Hepatocyte (in vitro differentiated cells): ENCODE data around the gene KLK5. TPM values are rescaled to one million over a fixed set of nuclear protein-coding genes. Genes with fewer than 3 reads are reported as not detected.
A peak's percentile ranks its signal among the peaks of the same experiment; 100 is the strongest.

Source experiments
- DNase-seq: peaks from one replicate; pipeline ENCODE4 v3.0.0-alpha.2; 2016; ENCODE audit warnings: low spot score
- H2AFZ ChIP-seq: fragments of 200-600 bp; sonication (generic); 2 replicates; pipeline ENCODE4 v1.6.0; 2016; ENCODE audit warnings: antibody characterized with exemption, mild to moderate bottlenecking
- H3K27ac ChIP-seq: fragments of 200-600 bp; sonication (generic); 2 replicates; pipeline ENCODE4 v1.5.1; 2016; ENCODE audit warnings: mild to moderate bottlenecking
- H3K27me3 ChIP-seq: fragments of 200-600 bp; sonication (generic); 2 replicates; pipeline ENCODE4 v1.6.1; 2016
- H3K36me3 ChIP-seq: fragments of 200-600 bp; sonication (generic); replicated peaks from 2 replicates; pipeline ENCODE4 v1.5.1; 2016; ENCODE audit warnings: low read depth; ENCODE audit not compliant: insufficient read depth
- H3K4me1 ChIP-seq: fragments of 200-600 bp; sonication (generic); 2 replicates; pipeline ENCODE4 v1.5.1; 2016; ENCODE audit warnings: mild to moderate bottlenecking, moderate library complexity; ENCODE audit not compliant: insufficient read depth
- H3K4me2 ChIP-seq: fragments of 200-600 bp; sonication (generic); 2 replicates; pipeline ENCODE4 v1.6.0; 2016
- H3K4me3 ChIP-seq: fragments of 200-600 bp; sonication (generic); 2 replicates; pipeline ENCODE4 v1.5.1; 2016; ENCODE audit warnings: mild to moderate bottlenecking
- H3K79me2 ChIP-seq: fragments of 200-600 bp; sonication (generic); 2 replicates; pipeline ENCODE4 v1.6.0; 2017; ENCODE audit warnings: mild to moderate bottlenecking
- H3K9me2 ChIP-seq: fragments of 200-600 bp; sonication (generic); replicated peaks from 2 replicates; pipeline ENCODE4 v1.6.0; 2017; ENCODE audit warnings: mild to moderate bottlenecking; ENCODE audit not compliant: insufficient read depth
- H3K9me3 ChIP-seq: fragments of 200-600 bp; sonication (generic); 2 replicates; pipeline ENCODE4 v1.5.1; 2016; ENCODE audit warnings: low read depth, mild to moderate bottlenecking
- H4K20me1 ChIP-seq: fragments of 200-600 bp; sonication (generic); 2 replicates; pipeline ENCODE4 v1.6.0; 2016; ENCODE audit warnings: mild to moderate bottlenecking; ENCODE audit not compliant: insufficient read depth, poor library complexity, severe bottlenecking
- EZH2 ChIP-seq: fragments of 200-600 bp; sonication (generic); IDR thresholded peaks from 2 replicates; pipeline ENCODE4 v1.6.1; 2016; ENCODE audit warnings: antibody characterized with exemption, mild to moderate bottlenecking, borderline replicate concordance
- EZH2phosphoT487 ChIP-seq: fragments of 200-600 bp; sonication (generic); IDR thresholded peaks from one replicate; pipeline ENCODE4 v1.6.1; 2018; ENCODE audit warnings: antibody characterized with exemption, mild to moderate bottlenecking, low read depth, moderate library complexity; ENCODE audit not compliant: unreplicated experiment, severe bottlenecking
- WGBS: methylation state at CpG from one replicate; pipeline ENCODE4 v1.1.6; 2016; ENCODE audit warnings: low lambda C conversion rate; ENCODE audit errors: missing lambda C conversion rate; 5-methylcytosine and 5-hydroxymethylcytosine counted together
- polyA plus RNA-seq: library from polyadenylated mRNA; unstranded; fragments of >200 nt; fragmentation: Nextera tagmentation; extraction: Ambion mirVana; gene quantifications from 2 replicates; pipeline ENCODE4 v1.2.1, GENCODE V29; 2016
- total RNA-seq: library from RNA; depleted of rRNA; stranded (reverse); fragments of >200 nt; gene quantifications from 2 replicates; pipeline ENCODE4 v1.2.3, GENCODE V29; 2014
- TF ChIP-seq, protein P1 (sequence below): fragments of 200-600 bp; sonication (generic); IDR thresholded peaks from 2 replicates; pipeline ENCODE4 v1.5.1; 2016; ENCODE audit warnings: antibody characterized with exemption, mild to moderate bottlenecking; ENCODE audit not compliant: poor library complexity

Gene KLK5
- total and polyA plus RNA-seq, 2 experiments from 2014 or later: 0.24 TPM; not detected in 1

DNA sequence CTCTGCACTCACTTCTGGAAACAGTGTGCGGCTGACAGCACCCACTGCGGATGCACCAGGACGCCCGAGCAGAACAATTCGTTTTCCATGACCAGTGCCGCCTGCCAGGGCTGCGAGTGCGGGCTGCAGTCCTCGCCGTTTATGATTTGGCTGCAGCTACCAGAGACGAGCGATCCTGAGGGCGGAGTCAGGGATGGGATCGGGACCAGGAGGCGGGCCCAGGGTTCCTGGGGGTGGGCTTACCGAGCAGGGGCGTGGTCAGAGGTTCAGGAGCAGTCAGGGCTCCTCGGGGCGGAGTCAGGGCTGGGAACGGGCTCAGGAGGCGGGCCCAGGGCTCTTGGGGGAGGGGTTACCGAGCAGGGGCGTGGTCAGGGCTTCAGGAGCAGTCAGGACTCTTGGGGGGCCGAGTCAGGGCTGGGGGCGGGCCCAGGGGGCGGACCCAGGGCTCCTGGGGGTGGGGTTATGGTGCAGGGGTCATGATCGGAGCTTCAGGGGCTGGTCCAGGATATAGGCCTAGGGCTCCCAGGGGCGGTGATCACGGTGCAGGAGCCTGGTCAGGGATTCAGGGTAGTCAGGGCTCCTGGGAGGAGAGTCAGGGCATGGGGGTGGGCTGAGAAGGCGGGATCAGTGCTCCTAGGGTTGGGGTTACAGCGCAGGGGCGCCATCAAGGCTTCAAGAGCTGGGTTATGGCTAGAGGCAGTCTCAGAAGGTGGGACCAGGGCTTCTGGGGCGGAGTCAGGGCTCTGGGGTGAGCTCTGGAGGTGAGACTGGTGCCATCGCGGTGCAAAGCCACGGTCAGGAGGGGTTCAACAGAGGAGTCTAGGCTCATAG, 43.4 kb downstream of the KLK5 start:
- Histone ChIP-seq H3K27me3 (peaks cover 72% of the 10 kb centered on the region), H3K4me2 (peak overlapping the region; percentile 62), H3K36me3 (no peaks in the 10 kb centered on the region), H3K9me3 (no peaks in the 10 kb centered on the region), H3K4me3 (no peak overlapping the region), H3K79me2 (no peaks in the 10 kb centered on the region), H3K4me1 (no peaks in the 10 kb centered on the region), H3K9me2 (no peaks in the 10 kb centered on the region), H2AFZ (no peak overlapping the region), H3K27ac (no peak overlapping the region), H4K20me1 (no peaks in the 10 kb centered on the region)
- peak; percentile 69 for DNase-seq
- 5% methylated on average over 24 of the region's 36 CpGs for WGBS
- TF ChIP-seq, protein P1, sequence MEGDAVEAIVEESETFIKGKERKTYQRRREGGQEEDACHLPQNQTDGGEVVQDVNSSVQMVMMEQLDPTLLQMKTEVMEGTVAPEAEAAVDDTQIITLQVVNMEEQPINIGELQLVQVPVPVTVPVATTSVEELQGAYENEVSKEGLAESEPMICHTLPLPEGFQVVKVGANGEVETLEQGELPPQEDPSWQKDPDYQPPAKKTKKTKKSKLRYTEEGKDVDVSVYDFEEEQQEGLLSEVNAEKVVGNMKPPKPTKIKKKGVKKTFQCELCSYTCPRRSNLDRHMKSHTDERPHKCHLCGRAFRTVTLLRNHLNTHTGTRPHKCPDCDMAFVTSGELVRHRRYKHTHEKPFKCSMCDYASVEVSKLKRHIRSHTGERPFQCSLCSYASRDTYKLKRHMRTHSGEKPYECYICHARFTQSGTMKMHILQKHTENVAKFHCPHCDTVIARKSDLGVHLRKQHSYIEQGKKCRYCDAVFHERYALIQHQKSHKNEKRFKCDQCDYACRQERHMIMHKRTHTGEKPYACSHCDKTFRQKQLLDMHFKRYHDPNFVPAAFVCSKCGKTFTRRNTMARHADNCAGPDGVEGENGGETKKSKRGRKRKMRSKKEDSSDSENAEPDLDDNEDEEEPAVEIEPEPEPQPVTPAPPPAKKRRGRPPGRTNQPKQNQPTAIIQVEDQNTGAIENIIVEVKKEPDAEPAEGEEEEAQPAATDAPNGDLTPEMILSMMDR: no peak
- TF ChIP-seq EZH2phosphoT487: no peak
- no peak for TF ChIP-seq EZH2

DNA sequence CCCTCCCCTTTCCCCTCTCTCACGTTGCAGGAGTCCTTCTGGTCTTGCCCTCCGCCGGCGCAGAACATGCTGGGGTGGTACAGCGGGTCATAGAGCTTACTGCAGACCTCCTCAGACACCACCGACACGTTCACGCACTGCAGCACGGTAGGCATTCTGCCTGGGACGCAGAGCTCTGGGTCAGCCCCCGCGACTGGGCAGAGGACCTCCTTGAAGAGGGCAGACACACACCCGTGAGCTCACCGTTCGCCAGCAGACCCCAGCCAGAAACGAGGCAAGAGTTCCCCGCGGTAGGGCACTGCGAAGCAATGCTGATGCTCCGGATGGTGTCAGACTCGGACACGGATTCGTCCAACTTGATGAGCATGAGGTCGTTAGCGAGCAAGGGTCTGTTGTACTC, 44.5 kb downstream of the KLK5 start:
- no peak overlapping the region for H3K27ac ChIP-seq
- TF ChIP-seq EZH2phosphoT487 (no peak), EZH2 (no peak)
- TF ChIP-seq, protein P1: no peak
- 86% methylated on average over 22 of the region's 25 CpGs for WGBS
- no peak overlapping the region for H3K4me2 ChIP-seq
- DNase-seq: no peak
- no peak overlapping the region for H2AFZ ChIP-seq
- H3K4me1 ChIP-seq: no peaks in the 10 kb centered on the region
- H3K9me2 ChIP-seq: no peaks in the 10 kb centered on the region
- H3K79me2 ChIP-seq: no peaks in the 10 kb centered on the region
- no peaks in the 10 kb centered on the region for H3K9me3 ChIP-seq
- no peaks in the 10 kb centered on the region for H3K36me3 ChIP-seq
- H3K27me3 ChIP-seq: peaks cover 69% of the 10 kb centered on the region
- H3K4me3 ChIP-seq: no peak overlapping the region
- H4K20me1 ChIP-seq: no peaks in the 10 kb centered on the region

DNA sequence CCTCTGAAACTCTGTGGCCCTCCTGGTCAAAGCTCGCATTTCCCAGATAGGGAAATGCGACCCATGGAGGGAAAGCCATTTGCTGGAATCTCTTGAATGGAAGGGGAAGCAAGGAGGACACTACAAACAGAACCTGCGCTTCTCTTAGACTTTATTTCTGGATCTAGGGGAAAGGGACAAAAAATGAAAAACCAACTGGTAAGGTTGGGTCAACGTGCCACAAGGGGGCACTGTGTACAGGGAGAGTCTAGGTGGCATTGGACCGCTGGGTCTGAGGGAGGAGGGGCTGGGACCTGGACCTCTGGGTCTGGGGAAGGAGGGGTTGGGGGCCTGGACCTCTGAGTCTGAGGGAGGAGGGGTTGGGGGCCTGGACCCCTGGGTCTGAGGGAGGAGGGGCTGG, 46.6 kb downstream of the KLK5 start:
- Histone ChIP-seq H3K4me1 (no peaks in the 10 kb centered on the region), H3K4me2 (no peak overlapping the region), H3K36me3 (no peaks in the 10 kb centered on the region), H3K9me3 (no peaks in the 10 kb centered on the region), H3K9me2 (no peaks in the 10 kb centered on the region), H3K27me3 (peaks cover 49% of the 10 kb centered on the region), H4K20me1 (no peaks in the 10 kb centered on the region), H2AFZ (no peak overlapping the region), H3K27ac (no peak overlapping the region), H3K79me2 (no peaks in the 10 kb centered on the region), H3K4me3 (no peak overlapping the region)
- WGBS: 14% methylated on average over 5 of the region's 5 CpGs
- TF ChIP-seq EZH2phosphoT487: no peak
- TF ChIP-seq, protein P1: peak; percentile 36
- DNase-seq: peak; percentile 36
